HG02763 (cell line): ENCODE results near the gene ANKRD1.
A peak's percentile ranks its signal among the peaks of the same experiment; 100 is the strongest.
"Not testable (repeated sequence)": the region's sequence is repeated elsewhere in the genome, so short reads cannot be mapped to it uniquely, and the experiment has no call there.

Source experiments
- ATAC-seq: cut with Tn5 transposase; IDR thresholded peaks from one replicate; pipeline ENCODE4 v1.9.1; 2021; ENCODE audit warnings: mild to moderate bottlenecking, moderate library complexity; ENCODE audit not compliant: unreplicated experiment

ANKRD1 gene

GRCh38 chr10:90913774-90914420 is 7.0 kb downstream of the ANKRD1 start:
- ATAC-seq: no peak

GRCh38 chr10:90912854-90913479 is 7.9 kb downstream of the ANKRD1 start:
- no peak for ATAC-seq

- ATAC-seq: no peak
Observed at GRCh38 chr10:90912174-90912573, 8.7 kb downstream of the ANKRD1 start.

GRCh38 chr10:90911133-90912051 is 9.5 kb downstream of the ANKRD1 start:
- peak; percentile 72 for ATAC-seq

- no peak for ATAC-seq
Observed at GRCh38 chr10:90906596-90906995, 14.3 kb downstream of the ANKRD1 start.

DNA sequence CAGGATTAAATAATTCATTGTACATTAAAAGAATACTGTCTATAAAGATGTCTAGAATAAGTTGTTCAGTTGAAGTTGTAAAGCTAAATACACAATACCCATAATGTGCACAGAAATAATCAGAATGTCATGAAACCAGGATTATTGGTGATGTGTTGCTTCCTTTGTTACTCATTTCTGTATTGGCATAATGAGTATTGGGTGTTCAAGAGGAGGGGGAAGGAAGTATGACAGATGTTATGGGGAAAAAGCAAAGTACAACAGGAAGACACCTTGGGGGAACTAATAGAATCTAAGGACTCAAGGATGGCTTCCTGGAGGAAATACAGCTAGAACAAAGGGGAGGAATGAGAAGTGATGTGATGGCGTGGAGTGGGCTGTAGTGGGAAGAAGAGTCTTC is 15.0 kb downstream of the ANKRD1 start:
- no peak for ATAC-seq

GRCh38 chr10:90896916-90897315 is 24.0 kb downstream of the ANKRD1 start:
- not testable (repeated sequence) for ATAC-seq

GRCh38 chr10:90893190-90893589 is 27.7 kb downstream of the ANKRD1 start:
- no peak for ATAC-seq

DNA sequence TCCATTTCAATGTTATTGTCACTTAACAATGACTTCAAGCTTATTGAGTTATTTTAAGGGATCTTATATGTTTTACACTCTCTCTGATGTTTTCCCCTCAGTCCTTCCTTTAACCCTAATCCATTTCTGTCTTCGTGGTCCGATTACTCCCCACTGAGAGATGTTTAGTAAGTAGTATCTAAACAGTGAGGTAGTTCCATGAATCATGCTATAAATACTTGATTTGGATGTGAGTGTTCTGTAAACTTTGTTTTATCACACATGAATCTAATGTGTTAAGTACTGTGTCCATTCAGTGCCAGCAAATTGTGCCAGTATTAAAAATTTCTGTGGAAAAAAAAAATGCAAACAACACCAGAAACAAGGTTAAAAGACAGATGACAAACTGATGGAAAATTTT is 30.5 kb downstream of the ANKRD1 start:
- no peak for ATAC-seq

- no peak for ATAC-seq
Observed at GRCh38 chr10:90889636-90890035, 31.3 kb downstream of the ANKRD1 start.

DNA sequence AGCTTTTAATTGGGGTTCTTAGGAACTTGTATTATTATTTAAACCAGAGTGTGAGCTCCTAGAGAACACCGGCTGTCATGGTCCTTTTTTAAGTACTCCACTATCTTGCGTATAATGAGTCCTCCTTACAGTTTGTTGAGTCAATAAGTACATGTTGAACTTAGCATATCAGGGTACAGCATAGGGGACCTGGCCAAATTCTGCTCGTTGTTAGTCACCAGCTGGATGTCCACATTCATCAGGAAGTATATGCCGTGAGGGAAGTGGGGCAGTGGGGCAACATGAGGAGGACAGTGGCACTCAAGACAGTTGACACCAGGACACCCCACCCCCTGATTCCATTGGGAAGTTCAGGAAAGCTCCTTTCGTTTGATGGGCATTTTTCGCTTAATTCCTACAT is 32.5 kb downstream of the ANKRD1 start:
- no peak for ATAC-seq

DNA sequence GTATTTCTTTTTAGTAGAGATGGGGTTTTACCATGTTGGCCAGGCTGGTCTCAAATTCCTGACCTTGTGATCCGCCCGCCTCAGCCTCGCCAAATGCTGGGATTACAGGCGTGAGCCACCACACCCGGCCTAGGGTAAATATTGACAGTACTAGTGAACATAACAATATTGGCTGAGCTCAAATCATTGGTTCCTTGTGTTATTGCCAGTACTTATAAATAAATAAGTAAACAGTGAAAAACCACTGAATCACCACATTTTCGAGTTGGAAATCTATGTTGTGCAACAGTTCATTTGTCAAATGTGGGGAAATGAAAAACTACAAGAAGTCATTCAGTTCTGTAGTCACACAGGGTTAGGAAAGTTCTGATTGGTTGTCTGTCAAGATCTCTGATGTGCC is 33.3 kb downstream of the ANKRD1 start:
- no peak for ATAC-seq

- no peak for ATAC-seq
Observed at GRCh38 chr10:90885176-90885575, 35.7 kb downstream of the ANKRD1 start.

DNA sequence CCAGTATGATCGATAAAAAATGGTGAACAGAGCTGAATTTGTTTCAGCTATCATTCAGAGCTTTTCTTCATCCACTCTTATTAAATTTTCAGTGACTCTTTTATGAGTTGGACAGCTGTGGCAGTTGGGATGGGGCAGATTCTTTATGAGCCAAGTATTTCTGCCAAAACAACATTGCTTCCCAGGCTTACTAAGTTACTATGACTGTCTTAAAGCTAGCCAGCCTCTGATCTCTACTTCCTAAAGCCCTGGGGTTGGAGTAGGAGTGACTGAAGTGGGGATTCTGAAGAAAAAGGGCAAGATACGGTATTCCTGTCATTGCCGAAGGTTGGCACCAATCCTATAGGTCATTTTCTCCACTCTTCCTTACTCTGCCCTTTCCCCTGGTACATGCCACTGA is 36.5 kb downstream of the ANKRD1 start:
- no peak for ATAC-seq

DNA sequence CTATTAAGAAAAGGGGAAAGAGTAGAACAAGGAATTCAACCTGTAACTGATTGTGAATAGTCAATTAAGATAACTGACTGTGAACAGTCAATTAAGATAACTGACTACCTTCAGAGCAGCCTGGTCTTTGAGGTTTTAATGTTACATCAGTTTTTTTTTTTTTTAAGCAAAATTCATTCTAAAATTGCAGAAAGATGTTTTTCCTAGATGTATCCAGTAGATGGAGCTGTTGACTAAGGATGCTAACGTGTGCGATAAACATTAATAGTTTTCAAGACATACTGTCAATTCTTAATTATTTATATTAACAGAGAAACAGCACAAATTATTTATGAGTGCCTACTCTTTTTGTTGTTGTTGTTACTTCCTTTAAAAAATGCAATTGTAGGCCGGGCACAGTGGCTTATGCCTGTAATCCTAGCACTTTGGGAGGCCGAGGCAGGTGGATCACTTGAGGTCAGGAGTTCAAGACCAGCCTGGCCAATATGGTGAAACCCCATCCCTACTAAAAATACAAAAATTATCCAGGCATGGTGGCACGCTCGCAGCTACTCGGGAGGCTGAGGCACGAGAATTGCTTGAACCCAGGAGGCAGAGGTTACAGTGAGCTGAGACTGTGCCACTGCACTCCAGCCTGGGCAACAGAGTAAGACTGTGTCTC is 40.7 kb downstream of the ANKRD1 start:
- ATAC-seq: not testable (repeated sequence)

DNA sequence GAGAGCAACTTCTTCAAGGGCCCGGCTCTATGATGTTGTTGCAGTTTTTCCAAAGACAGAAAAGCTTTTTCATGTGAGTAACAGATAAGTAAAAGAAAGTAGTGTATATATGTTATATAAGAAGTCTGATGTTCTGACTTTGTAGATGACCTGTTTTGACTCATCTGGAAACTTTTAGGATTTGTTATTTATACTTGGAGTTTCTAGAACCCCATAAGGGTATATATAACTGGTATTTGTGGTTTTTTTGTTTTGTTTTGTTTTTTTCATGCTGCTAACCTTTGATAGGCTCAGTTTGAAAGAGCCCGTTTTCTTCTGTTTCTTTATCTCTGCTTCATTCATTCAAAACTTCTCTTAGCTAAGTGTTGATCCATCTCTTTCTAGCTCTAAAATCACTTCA is 41.8 kb downstream of the ANKRD1 start:
- ATAC-seq: no peak

GRCh38 chr10:90872648-90873020 is 48.3 kb downstream of the ANKRD1 start:
- ATAC-seq: no peak

DNA sequence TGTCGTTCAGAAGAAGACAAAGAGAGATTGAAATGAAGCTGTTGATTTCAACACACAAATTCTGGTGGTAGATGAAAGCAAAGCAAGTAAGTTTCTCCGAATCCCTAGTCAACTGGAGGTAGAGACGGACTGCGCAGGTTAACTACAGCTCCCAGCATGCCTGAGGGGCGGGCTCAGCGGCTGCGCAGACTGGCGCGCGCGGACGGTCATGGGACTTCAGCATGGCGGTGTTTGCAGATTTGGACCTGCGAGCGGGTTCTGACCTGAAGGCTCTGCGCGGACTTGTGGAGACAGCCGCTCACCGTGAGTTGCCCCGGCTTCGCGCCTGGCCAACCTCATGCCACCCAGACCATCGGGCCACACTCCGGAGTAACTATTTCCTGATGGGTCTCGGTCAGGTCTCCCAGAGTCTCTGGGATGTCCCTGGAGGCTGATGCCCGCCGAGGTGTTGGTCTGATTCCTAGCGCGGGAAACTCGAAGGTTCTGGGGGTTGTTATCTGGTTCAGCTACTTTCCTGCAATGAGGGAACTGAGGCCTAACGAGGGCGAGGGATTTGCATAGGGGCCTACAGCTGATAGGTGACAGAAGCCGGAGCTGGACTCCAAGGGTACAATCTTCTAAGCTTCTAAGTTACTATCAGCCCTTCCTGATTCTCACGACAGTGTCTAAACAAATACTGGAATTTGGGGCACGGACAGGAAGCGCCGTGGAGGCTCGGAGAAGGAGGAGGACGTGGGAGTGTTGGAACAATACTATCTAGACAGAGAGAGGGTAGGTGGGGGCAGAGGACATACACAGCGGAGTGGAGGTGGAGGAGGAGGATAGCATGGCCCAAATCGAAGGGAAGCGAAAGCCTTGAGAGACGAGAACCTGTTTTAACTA is 48.9 kb downstream of the ANKRD1 start, which contains the start of gene RPP30:
Gene RPP30, plus strand, starts transcription at position 209 of the 882 bp plus-strand sequence. Its CDS starts 13 bp downstream, at position 222.
- ATAC-seq: peak; percentile 98

DNA sequence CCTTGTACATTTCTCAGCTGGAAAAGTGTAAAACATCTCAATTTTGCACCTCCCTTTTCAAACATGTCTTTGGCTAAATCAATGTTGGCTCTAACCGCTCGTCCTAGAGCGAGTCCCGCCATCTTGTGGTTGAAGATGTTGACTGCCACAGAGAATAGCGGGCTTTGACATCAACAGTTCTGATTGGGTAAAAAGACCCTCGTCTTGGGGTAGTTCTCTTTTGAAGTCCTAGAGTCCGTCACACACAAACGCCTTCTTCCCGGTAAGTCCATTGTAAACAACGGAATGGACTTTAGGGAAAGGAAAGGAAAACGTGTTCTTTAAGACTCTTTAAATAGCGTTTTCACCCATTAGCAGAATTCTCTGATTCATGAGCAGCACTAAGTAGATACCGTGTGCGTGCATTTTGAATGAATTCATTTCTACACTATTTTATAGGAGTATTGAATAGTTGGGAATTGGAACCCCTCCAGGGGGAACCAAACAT is 49.6 kb downstream of the ANKRD1 start:
- peak; percentile 46 for ATAC-seq

DNA sequence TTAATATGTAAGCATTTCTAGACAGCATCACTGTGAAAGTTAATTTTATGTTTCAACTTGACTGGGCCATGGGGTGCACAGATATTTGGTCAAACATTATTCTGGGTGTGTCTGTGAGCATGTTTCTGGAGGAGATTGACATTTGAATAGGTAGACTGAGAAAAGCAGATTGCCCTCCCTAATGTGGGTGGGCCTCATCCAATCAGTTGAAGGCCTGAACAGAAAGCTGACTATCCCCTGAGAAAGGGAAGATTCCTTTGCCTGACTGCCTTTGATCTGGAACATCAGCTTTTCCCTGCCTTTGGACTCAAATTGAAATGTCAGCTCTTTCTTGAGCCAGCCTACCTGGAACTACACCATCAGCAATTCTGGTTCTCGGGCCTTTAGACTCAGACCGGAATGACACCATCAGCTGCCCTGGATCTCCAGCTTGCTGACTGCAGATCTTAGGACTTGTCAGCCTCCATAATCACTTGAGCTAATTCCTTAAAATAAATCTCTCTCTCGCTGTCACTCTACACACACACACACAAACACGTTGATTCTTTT is 54.8 kb downstream of the ANKRD1 start:
- ATAC-seq: no peak
